Left ventricle myocardium inferior (tissue), 1 donor: ENCODE measurements around the gene IL1A. TPM values are rescaled to one million over a fixed set of nuclear protein-coding genes. Genes with fewer than 3 reads are reported as not detected.

ENCODE experiments used
- DNase-seq: peaks from one replicate; pipeline ENCODE4 v3.0.0-alpha.2; 2020
- H3K27ac ChIP-seq: fragments of 200-600 bp; replicated peaks from 2 replicates; pipeline ENCODE4 v1.8.0; 2021
- H3K27me3 ChIP-seq: fragments of 200-600 bp; 2 replicates; pipeline ENCODE4 v1.8.0; 2021; ENCODE audit warnings: low read depth
- H3K36me3 ChIP-seq: fragments of 200-600 bp; 2 replicates; pipeline ENCODE4 v1.8.0; 2021
- H3K4me1 ChIP-seq: fragments of 200-600 bp; 2 replicates; pipeline ENCODE4 v1.8.0; 2021
- H3K4me3 ChIP-seq: fragments of 200-600 bp; 2 replicates; pipeline ENCODE4 v1.8.0; 2021; ENCODE audit warnings: mild to moderate bottlenecking, moderate library complexity
- H3K9me3 ChIP-seq: fragments of 200-600 bp; replicated peaks from 2 replicates; pipeline ENCODE4 v1.8.0; 2021
- intact Hi-C: fragments of 100-400 bp; cut with micrococcal nuclease; formaldehyde crosslinking; loops from one replicate; pipeline ENCODE4 v1.11.0; 2022
- total RNA-seq: library from RNA; stranded (reverse); fragmentation: NEBNext Ultra II Directional; extraction: Animal tissue kit (Norgen Biotek cat#: 25700); gene quantifications from one replicate; pipeline ENCODE4 v1.2.1, GENCODE V29; 2021
- TF ChIP-seq, protein P1 (sequence below): fragments of 200-600 bp; IDR thresholded peaks from 2 replicates; pipeline ENCODE4 v1.8.0; 2021; ENCODE audit warnings: antibody characterized with exemption, mild to moderate bottlenecking, borderline replicate concordance
- donor health status: DM: no; HTN: yes; CAD: no; lungs with severe emphysema.

The IL1A gene
- total RNA-seq, 1 donor from 2014 or later = not detected

DNA sequence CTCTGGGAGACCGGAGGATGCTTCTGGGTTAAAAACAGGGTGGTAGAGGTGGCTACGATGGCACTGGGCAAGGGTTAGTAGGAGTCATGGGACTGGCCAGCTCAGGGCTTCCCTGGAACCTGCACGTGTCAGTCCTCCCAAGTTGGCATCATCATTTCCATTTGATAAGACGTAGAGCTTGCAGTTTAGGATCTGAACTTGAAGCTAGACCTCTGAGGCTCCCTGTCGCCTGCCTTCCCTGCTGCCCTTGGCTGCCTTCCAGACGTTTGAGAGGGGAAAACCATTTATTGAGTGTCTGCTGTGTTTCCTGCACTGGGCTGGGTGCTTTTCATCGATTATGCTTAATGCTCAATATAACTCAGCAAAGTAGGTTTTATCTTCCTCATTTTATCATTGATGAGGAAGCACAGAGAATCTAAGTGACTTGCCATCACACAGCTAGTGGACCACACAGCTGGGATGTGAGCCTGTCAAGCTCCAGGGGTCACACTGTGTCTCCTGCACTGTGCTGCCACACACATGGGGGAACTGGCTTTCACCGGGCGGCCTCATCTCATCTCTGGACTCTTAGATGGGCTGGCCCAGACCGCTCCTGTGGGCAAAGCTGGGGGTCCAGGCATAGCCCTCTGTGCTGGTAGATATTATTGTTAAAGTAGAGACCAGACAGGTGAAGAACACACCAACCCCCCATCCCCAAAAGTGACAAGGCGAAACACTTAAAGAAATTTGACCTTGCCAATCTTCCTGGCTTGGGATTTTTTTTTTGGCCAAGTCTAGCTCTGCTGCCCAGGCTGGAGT lies 55.7 kb downstream of the IL1A start:
- Histone ChIP-seq H3K27ac (no peak overlapping the region), H3K9me3 (no peaks in the 10 kb centered on the region), H3K4me1 (no peaks in the 10 kb centered on the region), H3K27me3 (peaks cover 29% of the 10 kb centered on the region), H3K4me3 (no peak overlapping the region), H3K36me3 (no peaks in the 10 kb centered on the region)
- TF ChIP-seq, protein P1, sequence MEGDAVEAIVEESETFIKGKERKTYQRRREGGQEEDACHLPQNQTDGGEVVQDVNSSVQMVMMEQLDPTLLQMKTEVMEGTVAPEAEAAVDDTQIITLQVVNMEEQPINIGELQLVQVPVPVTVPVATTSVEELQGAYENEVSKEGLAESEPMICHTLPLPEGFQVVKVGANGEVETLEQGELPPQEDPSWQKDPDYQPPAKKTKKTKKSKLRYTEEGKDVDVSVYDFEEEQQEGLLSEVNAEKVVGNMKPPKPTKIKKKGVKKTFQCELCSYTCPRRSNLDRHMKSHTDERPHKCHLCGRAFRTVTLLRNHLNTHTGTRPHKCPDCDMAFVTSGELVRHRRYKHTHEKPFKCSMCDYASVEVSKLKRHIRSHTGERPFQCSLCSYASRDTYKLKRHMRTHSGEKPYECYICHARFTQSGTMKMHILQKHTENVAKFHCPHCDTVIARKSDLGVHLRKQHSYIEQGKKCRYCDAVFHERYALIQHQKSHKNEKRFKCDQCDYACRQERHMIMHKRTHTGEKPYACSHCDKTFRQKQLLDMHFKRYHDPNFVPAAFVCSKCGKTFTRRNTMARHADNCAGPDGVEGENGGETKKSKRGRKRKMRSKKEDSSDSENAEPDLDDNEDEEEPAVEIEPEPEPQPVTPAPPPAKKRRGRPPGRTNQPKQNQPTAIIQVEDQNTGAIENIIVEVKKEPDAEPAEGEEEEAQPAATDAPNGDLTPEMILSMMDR = no peak
- no peak for DNase-seq
- intact Hi-C loops = loop anchor here (10.0 kb wide), 1 partner anchor 104 kb away; no protein-coding TSS in a partner anchor

DNA sequence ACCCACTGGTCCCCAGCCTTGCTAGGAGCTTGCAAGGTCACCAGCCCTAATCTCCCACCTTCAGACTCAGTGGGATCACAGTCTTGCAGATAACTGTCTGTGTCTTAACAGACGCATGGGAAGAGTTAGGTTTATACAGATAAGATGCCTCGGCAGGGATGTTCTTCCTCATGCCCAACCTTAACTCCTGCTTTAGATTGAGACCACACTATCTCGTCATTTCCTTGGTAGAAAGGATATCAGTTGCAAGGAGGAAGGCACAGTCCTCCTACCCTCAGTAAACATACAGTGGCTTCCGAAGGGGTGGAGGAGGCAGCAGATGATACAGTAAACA lies 56.3 kb downstream of the IL1A start:
- no peak for DNase-seq
- no peak overlapping the region for H3K27ac ChIP-seq
- no peaks in the 10 kb centered on the region for H3K9me3 ChIP-seq
- H3K27me3 ChIP-seq = peaks cover 29% of the 10 kb centered on the region
- TF ChIP-seq, protein P1 = no peak
- no peaks in the 10 kb centered on the region for H3K36me3 ChIP-seq
- intact Hi-C loops = loop anchor here (10.0 kb wide), 1 partner anchor 103 kb away; no protein-coding TSS in a partner anchor
- H3K4me1 ChIP-seq = no peaks in the 10 kb centered on the region
- no peak overlapping the region for H3K4me3 ChIP-seq

DNA sequence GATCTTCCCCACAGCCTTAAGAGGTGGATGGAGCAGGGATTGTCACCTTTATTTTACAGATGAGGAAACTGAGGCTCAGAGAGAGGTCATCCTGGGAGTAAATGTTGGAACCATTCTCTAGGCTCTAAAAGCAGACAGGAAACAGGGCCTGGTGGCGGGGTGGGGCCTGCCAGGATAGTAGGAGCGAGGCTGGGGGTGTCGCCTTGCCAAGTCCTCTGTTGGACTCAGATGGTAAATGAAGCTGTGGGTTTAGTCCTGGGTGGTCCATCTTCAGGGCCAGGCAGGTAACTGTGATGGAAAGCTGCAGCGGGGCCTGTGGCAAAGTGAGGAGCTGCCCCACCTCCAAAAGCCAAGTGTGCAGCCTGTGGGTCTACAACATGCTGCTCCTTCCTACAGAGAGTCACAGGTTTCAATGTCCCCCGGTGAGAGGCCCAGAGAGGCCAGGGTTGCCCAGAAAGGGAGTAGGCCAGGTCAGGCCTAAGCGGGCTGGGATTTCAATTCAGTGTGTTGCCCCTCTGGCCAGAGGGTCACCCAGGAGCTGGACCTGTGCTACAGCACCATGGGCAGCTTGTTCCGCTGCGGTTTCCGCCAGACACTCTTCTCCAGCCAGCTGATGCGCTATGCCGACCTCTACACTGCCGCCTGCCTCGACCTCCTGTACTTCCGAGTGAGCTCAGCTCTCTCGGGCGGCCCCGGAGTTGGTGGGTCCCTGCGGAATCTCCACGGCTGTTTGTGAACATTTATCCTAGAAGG lies 56.8 kb downstream of the IL1A start:
- no peaks in the 10 kb centered on the region for H3K36me3 ChIP-seq
- H3K9me3 ChIP-seq = no peaks in the 10 kb centered on the region
- intact Hi-C loops = loop anchor here (10.0 kb wide), 1 partner anchor 103 kb away; no protein-coding TSS in a partner anchor
- H3K4me3 ChIP-seq = no peak overlapping the region
- peaks cover 29% of the 10 kb centered on the region for H3K27me3 ChIP-seq
- no peaks in the 10 kb centered on the region for H3K4me1 ChIP-seq
- no peak overlapping the region for H3K27ac ChIP-seq
- TF ChIP-seq, protein P1 = no peak
- DNase-seq = no peak

DNA sequence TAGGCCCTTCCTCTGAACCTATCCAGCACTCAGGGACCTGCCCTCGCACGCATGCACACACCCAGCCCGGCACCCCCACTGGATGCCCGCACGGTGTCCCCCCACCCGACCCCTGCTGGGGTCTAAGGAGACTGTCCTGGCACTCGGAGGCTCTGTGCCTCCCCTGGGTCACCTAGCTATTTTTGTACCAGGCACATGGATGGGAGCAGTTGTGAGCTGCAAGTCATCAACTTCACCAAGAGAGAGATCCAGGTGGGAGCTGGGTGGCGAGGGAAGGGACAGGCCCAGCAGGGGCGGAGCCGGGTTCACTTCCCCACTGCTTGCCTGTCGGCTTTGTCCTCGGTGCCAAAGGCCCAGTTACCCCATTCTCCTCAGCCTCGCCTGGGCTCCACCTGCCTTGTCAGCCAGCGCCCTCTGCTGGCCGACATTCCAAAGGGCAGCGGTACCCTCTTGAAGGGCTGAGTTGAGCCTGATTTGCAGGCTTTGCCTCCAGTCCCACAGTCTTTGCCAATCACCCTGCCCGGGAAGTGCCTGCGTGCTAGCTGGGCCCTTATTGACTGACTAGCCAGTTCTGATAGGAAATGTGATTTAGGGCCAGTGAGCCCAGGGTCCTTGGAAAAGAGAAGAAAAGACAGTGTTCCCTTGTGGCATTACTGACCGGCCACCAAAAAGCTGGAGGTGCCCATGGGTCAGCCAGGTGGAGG lies 57.7 kb downstream of the IL1A start:
- intact Hi-C loops = loop anchor here (10.0 kb wide), 1 partner anchor 102 kb away; no protein-coding TSS in a partner anchor
- no peaks in the 10 kb centered on the region for H3K4me1 ChIP-seq
- DNase-seq = peak; percentile 86
- no peak overlapping the region for H3K27ac ChIP-seq
- H3K36me3 ChIP-seq = no peaks in the 10 kb centered on the region
- TF ChIP-seq, protein P1 = peak; percentile 95
- no peak overlapping the region for H3K4me3 ChIP-seq
- peaks cover 29% of the 10 kb centered on the region for H3K27me3 ChIP-seq
- H3K9me3 ChIP-seq = no peaks in the 10 kb centered on the region
